DLD1 (cell line): Measurements from ENCODE around the gene ZMIZ1.

Source experiments
- in situ Hi-C: cut with HindIII; loops from 2 replicates; pipeline ENCODE4 v1.10.0; 2017; ENCODE audit warnings: low sequenced_read_pairs

The ZMIZ1 gene

DNA sequence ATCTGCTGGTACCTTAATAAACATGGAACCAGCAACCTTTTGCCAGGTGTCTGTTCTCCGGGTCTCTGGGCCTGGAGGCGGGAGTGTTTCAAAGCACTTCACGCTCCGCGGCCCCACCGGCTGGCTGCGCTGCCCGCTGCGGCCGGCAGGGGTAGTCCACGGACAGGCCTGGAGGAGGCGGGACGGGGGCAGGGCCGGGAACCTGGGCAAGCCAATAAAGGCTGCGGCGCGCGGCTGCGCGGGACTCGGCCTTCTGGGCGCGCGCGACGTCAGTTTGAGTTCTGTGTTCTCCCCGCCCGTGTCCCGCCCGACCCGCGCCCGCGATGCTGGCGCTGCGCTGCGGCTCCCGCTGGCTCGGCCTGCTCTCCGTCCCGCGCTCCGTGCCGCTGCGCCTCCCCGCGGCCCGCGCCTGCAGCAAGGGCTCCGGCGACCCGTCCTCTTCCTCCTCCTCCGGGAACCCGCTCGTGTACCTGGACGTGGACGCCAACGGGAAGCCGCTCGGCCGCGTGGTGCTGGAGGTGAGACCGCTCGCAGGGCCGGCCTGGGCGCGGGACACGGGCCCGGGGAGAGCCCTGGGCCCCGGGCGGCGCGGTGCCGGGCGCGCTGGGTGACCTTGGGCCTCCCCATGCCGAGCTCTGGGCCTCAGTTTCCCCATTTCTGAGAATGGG lies 278.6 kb downstream of the ZMIZ1 start, which contains the start of gene PPIF:
TSS of gene PPIF (plus strand) at position 244 of the 668 bp plus-strand sequence. CDS start at position 324, 80 bp downstream.
- in situ Hi-C loops, result no loop called here

- in situ Hi-C loops, result no loop called here
Observed at GRCh38 chr10:79347894-79348639, 279.3 kb downstream of the ZMIZ1 start.

DNA sequence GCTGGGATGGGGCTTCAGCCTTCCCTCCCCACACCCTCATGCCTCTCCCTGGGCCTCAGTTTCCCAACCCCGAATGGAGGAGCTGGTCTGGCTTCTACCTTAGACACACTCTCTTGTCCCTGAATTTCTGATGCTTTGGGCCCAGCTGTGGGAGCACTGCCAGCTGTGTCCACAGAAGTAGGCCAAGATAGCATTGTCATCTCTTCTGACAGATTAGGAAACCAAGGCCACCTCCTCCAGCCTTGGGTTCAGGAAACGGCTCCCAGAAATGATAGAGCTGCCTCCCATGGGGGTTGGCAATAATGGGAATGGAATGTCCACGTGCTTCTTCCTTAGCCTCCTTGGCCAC lies 279.8 kb downstream of the ZMIZ1 start:
- in situ Hi-C loops, result no loop called here

GRCh38 chr10:79349072-79349491 lies 280.3 kb downstream of the ZMIZ1 start:
- in situ Hi-C loops, result no loop called here

DNA sequence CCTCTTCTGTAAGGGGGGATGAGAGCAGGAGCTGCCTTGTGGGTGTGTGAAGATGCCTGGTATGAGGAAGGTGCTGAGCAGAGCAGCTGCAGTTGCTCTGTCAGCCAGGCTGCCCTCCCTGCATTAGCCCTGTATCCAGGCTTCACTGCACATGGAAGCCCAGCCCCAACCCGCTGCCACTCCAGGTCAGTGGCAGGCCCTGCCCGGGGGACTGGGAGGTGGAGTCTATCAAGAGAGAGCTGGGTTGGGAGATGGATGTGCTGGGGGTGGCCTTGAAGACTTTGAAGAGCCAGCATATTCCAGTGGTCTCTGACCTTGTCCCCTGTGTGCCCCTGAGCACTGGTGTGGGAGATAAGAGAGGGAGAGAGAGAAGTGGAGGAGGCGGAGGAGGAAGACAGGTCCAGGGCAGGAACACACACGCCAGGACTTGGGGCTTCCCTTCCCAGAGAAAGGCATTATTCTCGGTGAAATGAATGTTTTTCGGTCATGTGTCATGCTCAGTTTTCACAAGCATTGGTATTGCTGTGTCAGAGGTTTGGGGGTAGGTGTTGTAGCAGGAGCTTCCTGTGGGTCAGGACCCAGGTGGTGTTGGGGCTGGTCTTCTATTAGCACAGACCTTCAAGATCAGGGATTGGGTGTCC lies 281.1 kb downstream of the ZMIZ1 start:
- in situ Hi-C loops, result loop anchor here (25.0 kb wide), 1 partner anchor 137 kb away; no protein-coding TSS in a partner anchor

- in situ Hi-C loops, result loop anchor here (25.0 kb wide), 1 partner anchor 137 kb away; no protein-coding TSS in a partner anchor
Observed at GRCh38 chr10:79350407-79351154, 281.8 kb downstream of the ZMIZ1 start.

GRCh38 chr10:79351332-79351731 lies 282.6 kb downstream of the ZMIZ1 start:
- in situ Hi-C loops, result loop anchor here (25.0 kb wide), 1 partner anchor 136 kb away; no protein-coding TSS in a partner anchor

- in situ Hi-C loops, result loop anchor here (25.0 kb wide), 1 partner anchor 135 kb away; no protein-coding TSS in a partner anchor
Observed at GRCh38 chr10:79352035-79352877, 283.5 kb downstream of the ZMIZ1 start.

DNA sequence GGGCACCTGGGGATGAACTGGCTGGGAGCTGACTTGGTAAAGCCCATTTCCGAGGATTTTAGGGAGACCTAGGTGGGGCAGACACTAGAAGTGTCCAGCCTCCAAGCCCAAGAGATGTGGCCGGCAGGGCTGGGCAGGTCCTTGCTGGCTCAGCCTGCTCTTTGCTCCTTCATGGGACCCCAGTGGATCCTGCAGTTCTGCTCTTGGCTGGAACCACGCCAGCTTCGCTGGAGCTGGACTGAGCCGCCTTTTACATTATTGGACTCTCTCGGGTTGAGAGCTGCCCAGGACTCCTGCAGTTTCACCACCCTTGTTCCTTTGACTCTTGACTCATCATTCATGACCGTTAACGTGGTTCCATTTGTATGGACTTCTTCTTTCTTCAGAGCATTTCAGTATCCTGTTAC lies 284.2 kb downstream of the ZMIZ1 start:
- in situ Hi-C loops, result loop anchor here (25.0 kb wide), 1 partner anchor 134 kb away; no protein-coding TSS in a partner anchor

DNA sequence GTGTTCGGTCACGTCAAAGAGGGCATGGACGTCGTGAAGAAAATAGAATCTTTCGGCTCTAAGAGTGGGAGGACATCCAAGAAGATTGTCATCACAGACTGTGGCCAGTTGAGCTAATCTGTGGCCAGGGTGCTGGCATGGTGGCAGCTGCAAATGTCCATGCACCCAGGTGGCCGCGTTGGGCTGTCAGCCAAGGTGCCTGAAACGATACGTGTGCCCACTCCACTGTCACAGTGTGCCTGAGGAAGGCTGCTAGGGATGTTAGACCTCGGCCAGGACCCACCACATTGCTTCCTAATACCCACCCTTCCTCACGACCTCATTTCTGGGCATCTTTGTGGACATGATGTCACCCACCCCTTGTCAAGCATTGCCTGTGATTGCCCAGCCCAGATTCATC lies 285.0 kb downstream of the ZMIZ1 start:
- in situ Hi-C loops, result loop anchor here (25.0 kb wide), 1 partner anchor 134 kb away; no protein-coding TSS in a partner anchor

DNA sequence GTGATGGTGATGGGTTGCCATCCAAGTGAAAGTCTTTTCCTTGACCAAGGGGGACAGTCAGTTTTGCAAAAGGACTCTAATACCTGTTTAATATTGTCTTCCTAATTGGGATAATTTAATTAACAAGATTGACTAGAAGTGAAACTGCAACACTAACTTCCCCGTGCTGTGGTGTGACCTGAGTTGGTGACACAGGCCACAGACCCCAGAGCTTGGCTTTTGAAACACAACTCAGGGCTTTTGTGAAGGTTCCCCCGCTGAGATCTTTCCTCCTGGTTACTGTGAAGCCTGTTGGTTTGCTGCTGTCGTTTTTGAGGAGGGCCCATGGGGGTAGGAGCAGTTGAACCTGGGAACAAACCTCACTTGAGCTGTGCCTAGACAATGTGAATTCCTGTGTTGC lies 285.4 kb downstream of the ZMIZ1 start:
- in situ Hi-C loops, result loop anchor here (25.0 kb wide), 1 partner anchor 133 kb away; no protein-coding TSS in a partner anchor

- in situ Hi-C loops, result loop anchor here (25.0 kb wide), 1 partner anchor 133 kb away; no protein-coding TSS in a partner anchor
Observed at GRCh38 chr10:79354615-79355014, 285.8 kb downstream of the ZMIZ1 start.

DNA sequence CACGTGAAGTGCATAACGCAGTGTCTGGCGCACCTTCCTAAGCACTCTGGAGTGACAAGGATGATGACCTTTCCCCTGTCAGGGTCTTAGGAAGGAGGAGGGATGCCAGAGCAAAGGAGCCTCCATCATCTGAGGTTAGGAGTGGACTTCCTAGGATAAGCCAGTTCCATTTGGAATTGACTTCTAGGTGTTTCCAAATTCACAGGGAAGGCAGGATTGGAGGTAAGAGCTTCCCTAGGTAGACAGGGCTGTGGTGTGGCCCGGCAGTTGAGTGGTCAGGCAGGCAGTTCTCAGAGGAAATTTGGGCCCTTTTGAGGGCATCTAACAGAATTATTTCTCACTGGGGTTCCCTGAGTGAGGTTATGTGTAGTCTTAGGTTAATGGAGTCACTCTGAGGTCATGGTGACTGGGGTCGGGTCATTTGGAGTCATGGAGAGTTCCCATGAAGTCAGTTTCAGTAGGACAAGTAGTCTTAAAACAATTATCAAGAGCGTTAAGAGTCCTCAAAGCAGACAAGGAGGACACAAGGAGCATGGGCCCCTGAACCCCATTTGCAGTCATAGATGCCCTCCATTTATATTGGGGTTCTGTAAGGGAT lies 286.8 kb downstream of the ZMIZ1 start:
- in situ Hi-C loops, result loop anchor here (25.0 kb wide), 1 partner anchor 132 kb away; no protein-coding TSS in a partner anchor

- in situ Hi-C loops, result loop anchor here (25.0 kb wide), 1 partner anchor 131 kb away; no protein-coding TSS in a partner anchor
Observed at GRCh38 chr10:79356104-79356503, 287.3 kb downstream of the ZMIZ1 start.

DNA sequence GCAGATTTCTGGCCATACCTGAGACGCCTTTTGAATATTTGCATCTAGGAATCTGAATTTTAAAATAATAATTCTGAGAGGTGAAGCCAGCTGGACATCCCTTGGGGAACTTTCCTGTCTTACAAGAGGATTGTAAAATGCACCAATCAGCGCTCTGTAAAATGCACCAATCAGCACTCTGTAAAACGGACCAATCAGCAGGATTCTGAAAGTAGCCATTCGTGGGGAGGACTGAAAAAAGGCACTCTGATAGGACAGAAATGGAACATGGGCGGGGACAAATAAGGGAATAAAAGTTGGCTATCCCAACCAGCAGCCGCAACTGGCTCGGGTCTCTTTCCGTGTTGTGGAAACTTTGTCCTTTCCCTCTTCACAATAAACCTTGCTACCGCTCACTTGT lies 288.4 kb downstream of the ZMIZ1 start:
- in situ Hi-C loops, result loop anchor here (25.0 kb wide), 1 partner anchor 130 kb away; no protein-coding TSS in a partner anchor

DNA sequence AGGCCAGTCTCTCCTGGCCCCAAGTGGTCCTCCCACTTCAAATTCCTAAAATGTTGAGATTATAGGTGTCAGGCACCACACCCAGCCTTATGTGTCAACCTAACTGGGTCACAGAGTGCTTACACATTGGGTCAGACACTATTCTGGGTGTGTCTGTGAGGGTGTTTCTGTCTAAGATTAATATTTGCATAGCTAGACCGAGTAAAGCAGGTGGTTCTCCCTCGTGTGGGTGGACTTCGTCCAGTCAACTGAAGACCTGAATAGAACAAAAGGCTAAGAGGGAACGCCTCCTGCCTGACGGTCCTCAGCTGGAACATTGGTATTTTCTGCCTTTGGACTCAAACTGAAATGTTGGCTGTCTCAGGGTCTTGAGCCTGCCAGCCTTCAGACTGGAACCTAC lies 290.0 kb downstream of the ZMIZ1 start:
- in situ Hi-C loops, result loop anchor here (25.0 kb wide), 1 partner anchor 128 kb away; no protein-coding TSS in a partner anchor

GRCh38 chr10:79359816-79360498 lies 291.2 kb downstream of the ZMIZ1 start:
- in situ Hi-C loops, result loop anchor here (25.0 kb wide), 1 partner anchor 127 kb away; no protein-coding TSS in a partner anchor
